ENCODE results near the gene EIPR1. TPM values are rescaled to one million over a fixed set of nuclear protein-coding genes. Genes with fewer than 3 reads are reported as not detected.

The EIPR1 gene
- total and polyA plus RNA-seq, 2 of the 13 experiments (the other 11 are each of a cell fraction or from before 2014, with no cell fraction given), result 70.0 to 96.3 TPM

DNA sequence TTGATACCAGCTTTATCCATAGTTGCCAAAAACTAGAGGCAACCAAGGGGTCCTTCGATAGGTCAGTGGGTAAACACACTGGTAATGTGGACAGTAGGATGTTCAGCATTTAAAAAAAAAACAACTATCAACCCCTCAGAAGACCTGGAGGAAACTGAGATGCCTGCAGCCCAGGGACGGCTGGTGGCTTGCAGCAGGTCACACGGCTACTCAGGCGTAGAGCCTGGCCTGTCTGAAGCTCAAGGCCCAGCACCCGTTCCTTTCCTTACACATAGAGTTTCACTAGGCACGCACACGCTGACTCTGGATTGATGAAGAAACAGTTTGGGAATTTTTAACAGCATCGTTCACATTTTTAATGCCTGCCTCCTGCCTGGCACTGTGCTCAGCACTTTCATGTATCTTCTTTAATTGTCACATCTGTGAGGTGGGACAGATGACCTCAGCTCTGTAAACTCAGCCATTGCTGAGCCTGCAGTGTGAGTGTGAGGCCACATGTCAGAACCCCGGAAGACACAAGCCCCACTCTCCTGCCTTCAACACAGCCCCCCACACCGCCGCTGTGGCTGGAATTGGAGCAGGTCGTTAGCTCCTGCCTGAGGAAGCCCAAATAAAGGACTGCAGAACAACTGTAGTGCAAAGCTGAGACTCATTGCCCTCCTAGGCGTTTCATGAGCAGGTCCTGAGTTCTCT lies 42.6 kb upstream of the EIPR1 start:
- Histone ChIP-seq H3K9me3 (ENCODE audit: low read length) (no peaks in the 10 kb centered on the region), H3K27me3 (ENCODE audit: control insufficient read depth in 1 of 2, insufficient read depth in 2 of 2, low read length in 2 of 2) (no peaks in the 10 kb centered on the region), H3K4me2 (ENCODE audit: low read depth, low read length) (no peak overlapping the region), H3K4me3 (replicated peaks in 1 of 3; ENCODE audit: insufficient read depth in 1 of 3, low read depth in 2 of 3, low read length in 3 of 3) (no peak overlapping the region), H3K36me3 (replicated peaks in 1 of 2; ENCODE audit: control insufficient read depth in 1 of 2, insufficient read depth in 2 of 2, low read length in 2 of 2) (peaks cover 31 to 69% of the 10 kb centered on the region in 2 experiments), H3K27ac (ENCODE audit: extremely low read length, insufficient read depth, low read length) (no peak overlapping the region), H2AFZ (ENCODE audit: low read length) (no peak overlapping the region), H3K9ac (ENCODE audit: insufficient read depth, low read depth, low read length) (no peak overlapping the region), H3K4me1 (ENCODE audit: insufficient read depth, low read length) (peaks cover 16% of the 10 kb centered on the region), H3K79me2 (ENCODE audit: insufficient read depth, low read length) (no peaks in the 10 kb centered on the region), H4K20me1 (ENCODE audit: insufficient read depth, low read length) (no peaks in the 10 kb centered on the region)
- intact Hi-C loops (cut with micrococcal nuclease; ENCODE audit: unreplicated experiment) (no loop called here), in situ Hi-C loops (cut with HindIII; ENCODE audit: extremely low pct_ligation_motif_present, low pct_unique_long_range_greater_than_20kb) (no loop called here)
- ChIA-PET CTCF (ENCODE audit: low intra/inter-chr PET ratio, low total read pairs) (no interaction called here), POLR2A (no interaction called here)
- TF ChIP-seq ZNF12 (CRISPR knock-in tag; IDR thresholded peaks at IDR 0.05) (no peak), ZNF879 (CRISPR knock-in tag; IDR thresholded peaks at IDR 0.05) (no peak), FOXO1 (CRISPR knock-in tag; IDR thresholded peaks at IDR 0.05) (no peak)
- ATAC-seq (no peak), FAIRE-seq (no peak), DNase-seq (ENCODE audit: low spot score) (no peak)
- no TSS peak for BruUV-seq (replicated peaks)
- WGBS (ENCODE audit: low lambda C conversion rate), result 96% methylated on average over 13 of the region's 13 CpGs

DNA sequence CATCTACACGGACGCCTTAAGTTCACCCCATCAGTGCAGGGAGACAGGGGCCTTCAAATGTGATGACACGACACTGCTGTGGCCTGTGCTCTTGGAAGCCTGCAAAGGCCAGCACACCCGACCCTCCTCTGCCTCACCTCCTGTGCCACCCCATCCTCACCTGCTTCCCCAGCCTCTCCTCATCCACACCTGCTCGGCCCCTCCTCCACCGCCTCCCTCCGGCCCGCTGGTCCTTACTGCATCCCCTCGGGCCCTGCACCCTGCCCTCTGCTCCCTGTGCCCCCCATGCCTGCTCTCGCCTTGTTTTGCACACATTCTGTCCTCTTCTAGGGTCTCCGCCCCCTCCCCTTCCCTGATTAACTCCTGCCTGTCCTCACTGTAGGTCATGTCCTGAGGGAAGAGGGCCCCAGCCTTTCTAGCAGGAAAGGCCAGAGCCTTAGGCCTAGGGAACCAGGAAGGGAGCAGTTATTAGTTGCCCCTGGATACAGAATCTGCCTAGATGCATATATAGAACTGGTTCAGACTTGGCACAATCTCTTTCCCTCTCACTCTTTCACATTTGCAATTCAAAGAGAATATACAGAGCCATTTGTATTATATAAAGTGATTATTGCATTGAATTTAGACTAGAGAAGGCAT lies 41.3 kb upstream of the EIPR1 start:
- Histone ChIP-seq H2AFZ (ENCODE audit: low read length) (no peak overlapping the region), H3K4me2 (ENCODE audit: low read depth, low read length) (no peak overlapping the region), H3K4me1 (ENCODE audit: insufficient read depth, low read length) (peaks cover 13% of the 10 kb centered on the region), H4K20me1 (ENCODE audit: insufficient read depth, low read length) (no peaks in the 10 kb centered on the region), H3K4me3 (replicated peaks in 1 of 3; ENCODE audit: insufficient read depth in 1 of 3, low read depth in 2 of 3, low read length in 3 of 3) (no peak overlapping the region), H3K36me3 (replicated peaks in 1 of 2; ENCODE audit: control insufficient read depth in 1 of 2, insufficient read depth in 2 of 2, low read length in 2 of 2) (peaks cover 32 to 72% of the 10 kb centered on the region in 2 experiments), H3K27ac (ENCODE audit: extremely low read length, insufficient read depth, low read length) (no peak overlapping the region), H3K9me3 (ENCODE audit: low read length) (no peaks in the 10 kb centered on the region), H3K79me2 (ENCODE audit: insufficient read depth, low read length) (no peaks in the 10 kb centered on the region), H3K9ac (ENCODE audit: insufficient read depth, low read depth, low read length) (no peak overlapping the region), H3K27me3 (ENCODE audit: control insufficient read depth in 1 of 2, insufficient read depth in 2 of 2, low read length in 2 of 2) (no peaks in the 10 kb centered on the region)
- no peak for ATAC-seq
- WGBS (ENCODE audit: low lambda C conversion rate), result 91% methylated on average over 11 of the region's 11 CpGs
- intact Hi-C loops (cut with micrococcal nuclease; ENCODE audit: unreplicated experiment) (no loop called here), in situ Hi-C loops (cut with HindIII; ENCODE audit: extremely low pct_ligation_motif_present, low pct_unique_long_range_greater_than_20kb) (no loop called here)
- ChIA-PET POLR2A (no interaction called here), CTCF (ENCODE audit: low intra/inter-chr PET ratio, low total read pairs) (no interaction called here)
- BruUV-seq (replicated peaks), result no TSS peak
- no peak for DNase-seq (ENCODE audit: low spot score)
- no peak for TF ChIP-seq NCOA2 (CRISPR knock-in tag; IDR thresholded peaks at IDR 0.05)
- TF ChIP-seq RBM22 (optimal IDR thresholded peaks at IDR 0.05; ENCODE audit: low read length), result peak; percentile 78
- no peak for FAIRE-seq

All from HepG2 (cell line).